CD14-positive monocyte (primary cell): ENCODE results near the gene MAGEA11. TPM values are rescaled to one million over a fixed set of nuclear protein-coding genes. Genes with fewer than 3 reads are reported as not detected.
"Not testable (repeated sequence)": the region's sequence is repeated elsewhere in the genome, so short reads cannot be mapped to it uniquely, and the experiment has no call there.

Experiments used
- DNase-seq, 3 donors: peaks; one replicate each; pipeline ENCODE4 v3.0.0-alpha.2; 2011 to 2022
- H2AFZ ChIP-seq: 2 replicates; pipeline ENCODE4 v1.6.0; 2012; ENCODE audit warnings: mild to moderate bottlenecking, low read depth, low read length, inconsistent platforms; ENCODE audit not compliant: insufficient read depth, poor library complexity, severe bottlenecking
- H3K27ac ChIP-seq, 2 donors: 1 replicate in 1 of 2; 2 replicates in 1 of 2; pipeline ENCODE4 v1.5.1; 2012 to 2013; ENCODE audit warnings: low read length in 2 of 2, control low read depth in 1 of 2, inconsistent platforms in 1 of 2, low read depth in 1 of 2, mild to moderate bottlenecking in 1 of 2
- H3K27me3 ChIP-seq, 2 donors: one replicate each; pipeline versions ENCODE4 v1.6.0 to v1.6.1; 2011 to 2013; ENCODE audit warnings: low read length in 2 of 2; ENCODE audit not compliant: control insufficient read depth in 2 of 2, insufficient read depth in 2 of 2
- H3K36me3 ChIP-seq, 2 donors: replicated peaks in 1 of 2; 1 replicate in 1 of 2; 2 replicates in 1 of 2; pipeline versions ENCODE4 v1.5.1 to v1.6.1; 2012 to 2013; ENCODE audit warnings: low read length in 2 of 2, control low read depth in 1 of 2, inconsistent platforms in 1 of 2, mild to moderate bottlenecking in 1 of 2; ENCODE audit not compliant: insufficient read depth in 2 of 2, control insufficient read depth in 1 of 2
- H3K4me1 ChIP-seq, 2 donors: 1 replicate in 1 of 2; 2 replicates in 1 of 2; pipeline versions ENCODE4 v1.5.1 to v1.6.1; 2012 to 2013; ENCODE audit warnings: low read length in 2 of 2, control low read depth in 1 of 2, inconsistent platforms in 1 of 2, mild to moderate bottlenecking in 1 of 2, moderate library complexity in 1 of 2; ENCODE audit not compliant: insufficient read depth in 2 of 2, control insufficient read depth in 1 of 2
- H3K4me2 ChIP-seq: replicated peaks from 2 replicates; pipeline ENCODE3; 2012; ENCODE audit warnings: low read length, moderate library complexity, mild to moderate bottlenecking; ENCODE audit not compliant: poor library complexity, severe bottlenecking; ENCODE audit errors: extremely low read depth
- H3K4me3 ChIP-seq, 3 experiments: fragments of 200-600 bp in 1 of 3; sonication (generic) in 1 of 3; replicated peaks in 1 of 3; 1 replicate in 2 of 3; 2 replicates in 1 of 3; pipeline ENCODE4 v1.5.1; 2011 to 2013; ENCODE audit warnings: low read length in 3 of 3, mild to moderate bottlenecking in 3 of 3, control low read depth in 2 of 3, low read depth in 2 of 3, inconsistent platforms in 1 of 3, moderate library complexity in 1 of 3
- H3K79me2 ChIP-seq: 2 replicates; pipeline ENCODE4 v1.6.0; 2012; ENCODE audit warnings: mild to moderate bottlenecking, control low read depth, inconsistent platforms, low read length, moderate library complexity; ENCODE audit not compliant: insufficient read depth
- H3K9ac ChIP-seq: 2 replicates; pipeline ENCODE4 v1.6.0; 2017; ENCODE audit warnings: low read length, mild to moderate bottlenecking; ENCODE audit not compliant: insufficient read depth, poor library complexity, severe bottlenecking
- H3K9me3 ChIP-seq, 2 donors: replicated peaks in 1 of 2; 1 replicate in 1 of 2; 2 replicates in 1 of 2; pipeline versions ENCODE4 v1.5.1 to v1.6.1; 2012 to 2013; ENCODE audit warnings: low read length in 2 of 2, control low read depth in 1 of 2; ENCODE audit not compliant: control insufficient read depth in 1 of 2, insufficient read depth in 1 of 2
- H4K20me1 ChIP-seq: 2 replicates; pipeline ENCODE4 v1.6.0; 2012; ENCODE audit warnings: mild to moderate bottlenecking, low read length, control low read depth, moderate library complexity; ENCODE audit not compliant: insufficient read depth
- H3K27ac Mint-ChIP-seq, 7 donors: one replicate each; pipeline ENCODE4 v1.8.0; 2020; ENCODE audit warnings: mild to moderate bottlenecking in 7 of 7, mixed read lengths in 7 of 7, moderate library complexity in 6 of 7, inconsistent platforms in 2 of 7
- H3K27me3 Mint-ChIP-seq, 3 donors: one replicate each; pipeline ENCODE4 v1.8.0; 2021 to 2022; ENCODE audit warnings: low read depth in 3 of 3, mild to moderate bottlenecking in 3 of 3, mixed read lengths in 3 of 3, moderate library complexity in 3 of 3, inconsistent platforms in 1 of 3
- H3K36me3 Mint-ChIP-seq, 2 donors: one replicate each; pipeline ENCODE4 v1.8.0; 2020; ENCODE audit warnings: mixed read lengths in 2 of 2, inconsistent platforms in 1 of 2, mild to moderate bottlenecking in 1 of 2
- H3K4me1 Mint-ChIP-seq: one replicate; pipeline ENCODE4 v1.8.0; 2020; ENCODE audit warnings: mild to moderate bottlenecking, mixed read lengths
- H3K4me3 Mint-ChIP-seq, 2 donors: one replicate each; pipeline ENCODE4 v1.8.0; 2020; ENCODE audit warnings: mild to moderate bottlenecking in 2 of 2, mixed read lengths in 2 of 2, moderate library complexity in 1 of 2
- H3K9me3 Mint-ChIP-seq, 7 donors: one replicate each; pipeline ENCODE4 v1.8.0; 2020 to 2022; ENCODE audit warnings: mixed read lengths in 7 of 7, mild to moderate bottlenecking in 6 of 7, moderate library complexity in 6 of 7, inconsistent platforms in 2 of 7
- WGBS: methylation state at CpG from one replicate; pipeline ENCODE4 v1.1.5; 2013; ENCODE audit warnings: missing lambda C conversion rate; ENCODE audit not compliant: insufficient coverage; 5-methylcytosine and 5-hydroxymethylcytosine counted together
- intact Hi-C, 2 donors: fragments of 100-400 bp; cut with micrococcal nuclease; formaldehyde crosslinking; loops; one replicate each; pipeline versions ENCODE4 v1.15.0 to v1.15.1; 2023
- polyA plus RNA-seq, 3 donors: library from polyadenylated mRNA; depleted of rRNA in 1 of 3; unstranded in 2 of 3; stranded (reverse) in 1 of 3; fragments of 300-500 nt in 2 of 3; fragments of >200 nt in 1 of 3; fragmentation: Illumina TruSeq in 2 of 3; gene quantifications; 1 replicate in 2 of 3; 2 replicates in 1 of 3; pipeline ENCODE4 v1.2.3, GENCODE V29; 2012 to 2021
- TF ChIP-seq, protein P1 (sequence below): fragments of 200-600 bp; IDR thresholded peaks from one replicate; pipeline ENCODE4 v1.8.0; 2022; ENCODE audit warnings: antibody characterized with exemption, mild to moderate bottlenecking

Gene MAGEA11
- polyA plus RNA-seq, 3 donors, result not detected

DNA sequence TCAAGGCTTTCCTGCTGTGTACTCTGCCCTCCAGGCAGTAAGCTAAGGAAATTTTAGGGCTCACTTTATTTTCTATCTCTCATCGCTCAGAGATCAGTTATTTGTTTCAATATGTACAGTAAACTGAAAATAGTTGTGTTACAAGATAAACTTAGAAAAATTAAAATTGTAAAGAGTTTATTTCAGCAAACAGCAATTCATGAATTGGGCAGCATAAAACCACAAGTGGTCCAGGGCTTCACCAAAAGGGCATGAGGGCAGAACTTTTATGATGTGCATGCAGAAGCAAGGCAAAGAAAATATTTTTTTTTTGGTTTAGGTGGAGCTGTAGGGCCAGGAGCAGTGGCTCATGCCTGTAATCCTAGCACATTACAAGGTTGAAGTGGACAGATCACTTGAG, 20.1 kb upstream of the MAGEA11 start:
- Histone ChIP-seq H3K27me3 (no peaks in the 10 kb centered on the region), H3K27ac (no peak overlapping the region), H3K9me3 (peaks cover 0 to 3% of the 10 kb centered on the region in 2 donors), H4K20me1 (no peaks in the 10 kb centered on the region), H3K4me1 (no peaks in the 10 kb centered on the region), H3K4me3 (no peak overlapping the region), H3K36me3 (no peaks in the 10 kb centered on the region), H3K4me2 (no peak overlapping the region), H3K9ac (no peak overlapping the region), H3K79me2 (no peaks in the 10 kb centered on the region), H2AFZ (no peak overlapping the region)
- no peaks in the 10 kb centered on the region for H3K36me3 Mint-ChIP-seq
- no peak overlapping the region for H3K4me3 Mint-ChIP-seq
- DNase-seq, result no peak
- TF ChIP-seq, protein P1, sequence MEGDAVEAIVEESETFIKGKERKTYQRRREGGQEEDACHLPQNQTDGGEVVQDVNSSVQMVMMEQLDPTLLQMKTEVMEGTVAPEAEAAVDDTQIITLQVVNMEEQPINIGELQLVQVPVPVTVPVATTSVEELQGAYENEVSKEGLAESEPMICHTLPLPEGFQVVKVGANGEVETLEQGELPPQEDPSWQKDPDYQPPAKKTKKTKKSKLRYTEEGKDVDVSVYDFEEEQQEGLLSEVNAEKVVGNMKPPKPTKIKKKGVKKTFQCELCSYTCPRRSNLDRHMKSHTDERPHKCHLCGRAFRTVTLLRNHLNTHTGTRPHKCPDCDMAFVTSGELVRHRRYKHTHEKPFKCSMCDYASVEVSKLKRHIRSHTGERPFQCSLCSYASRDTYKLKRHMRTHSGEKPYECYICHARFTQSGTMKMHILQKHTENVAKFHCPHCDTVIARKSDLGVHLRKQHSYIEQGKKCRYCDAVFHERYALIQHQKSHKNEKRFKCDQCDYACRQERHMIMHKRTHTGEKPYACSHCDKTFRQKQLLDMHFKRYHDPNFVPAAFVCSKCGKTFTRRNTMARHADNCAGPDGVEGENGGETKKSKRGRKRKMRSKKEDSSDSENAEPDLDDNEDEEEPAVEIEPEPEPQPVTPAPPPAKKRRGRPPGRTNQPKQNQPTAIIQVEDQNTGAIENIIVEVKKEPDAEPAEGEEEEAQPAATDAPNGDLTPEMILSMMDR, result no peak
- intact Hi-C loops, result no loop called here
- H3K9me3 Mint-ChIP-seq, result peaks cover 0 to 7% (median 6%) of the 10 kb centered on the region in 7 donors
- WGBS, result no CpG with 5 or more reads among the region's 1 CpG
- H3K4me1 Mint-ChIP-seq, result no peaks in the 10 kb centered on the region
- no peak overlapping the region for H3K27ac Mint-ChIP-seq
- H3K27me3 Mint-ChIP-seq, result peaks cover 0 to 2% (median 2%) of the 10 kb centered on the region in 3 donors

DNA sequence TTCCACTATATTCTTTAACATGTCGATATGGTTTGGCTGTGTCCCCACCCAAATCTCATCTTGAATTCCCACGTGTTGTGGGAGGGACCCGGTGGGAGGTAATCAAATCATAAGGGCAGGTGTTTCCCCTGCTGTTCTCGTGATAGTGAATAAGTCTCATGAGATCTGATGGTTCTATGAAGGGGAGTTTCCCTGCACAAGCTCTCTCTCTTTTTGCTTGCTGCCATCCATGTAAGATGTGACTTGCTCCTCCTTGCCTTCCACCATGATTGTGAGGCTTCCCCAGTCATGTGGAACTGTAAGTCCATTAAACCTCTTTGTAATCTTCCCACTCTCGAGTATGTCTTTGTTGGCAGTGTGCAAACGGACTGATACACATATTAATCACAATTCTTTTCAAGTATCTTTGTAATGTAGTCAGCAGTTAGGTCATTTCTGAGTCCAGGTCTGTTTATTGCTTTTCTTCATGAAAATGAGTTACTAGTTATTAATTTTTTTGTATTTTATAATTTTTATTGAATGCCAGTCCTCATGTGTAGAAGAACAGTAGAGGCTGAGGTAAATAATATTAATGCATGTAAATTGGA, 19.1 kb upstream of the MAGEA11 start:
- H2AFZ ChIP-seq, H3K4me1 ChIP-seq, H3K27me3 Mint-ChIP-seq, intact Hi-C loops, H3K9me3 ChIP-seq, H3K9ac ChIP-seq, H3K4me1 Mint-ChIP-seq, H3K27ac Mint-ChIP-seq, H3K4me3 ChIP-seq, H3K27me3 ChIP-seq, H3K9me3 Mint-ChIP-seq, H3K27ac ChIP-seq, DNase-seq, H3K79me2 ChIP-seq, H3K36me3 ChIP-seq, H3K36me3 Mint-ChIP-seq, H4K20me1 ChIP-seq, H3K4me3 Mint-ChIP-seq, H3K4me2 ChIP-seq: not testable (repeated sequence)
- no CpG with 5 or more reads among the region's 6 CpGs for WGBS
